H1 (cell line): ENCODE data around the gene MAMSTR. TPM values are rescaled to one million over a fixed set of nuclear protein-coding genes. Genes with fewer than 3 reads are reported as not detected.

Experiments used
- CTCF ChIA-PET: fragments of 300-600 bp; sonication (Branson Sonifier 250); formaldehyde crosslinking; loops from one replicate; lab custom pipeline; 2021; ENCODE audit not compliant: partially characterized antibody; lab: Charles Lee
- POLR2A ChIA-PET: fragments of 300-600 bp; sonication (Branson Sonifier 250); formaldehyde crosslinking; loops from one replicate; lab custom pipeline; 2021; ENCODE audit warnings: inconsistent platforms; ENCODE audit not compliant: partially characterized antibody; lab: Charles Lee
- DNase-seq, 2 experiments: peaks; one replicate each; pipeline versions ENCODE4 v3.0.0 to v3.0.0-alpha.2; 2010 to 2022; ENCODE audit warnings: low spot score in 2 of 2, low read depth in 1 of 2, mixed read lengths in 1 of 2
- FAIRE-seq: peaks from 2 replicates; lab custom pipeline; 2011; peaks lifted over from hg19 to GRCh38; lab: Jason Lieb, UNC
- H2AFZ ChIP-seq: 2 replicates; pipeline ENCODE4 v1.8.1; 2012; ENCODE audit warnings: low read length, inconsistent platforms
- H2AK5ac ChIP-seq: 2 replicates; pipeline ENCODE4 v1.6.1; 2013; ENCODE audit warnings: low read depth, low read length
- H2BK120ac ChIP-seq: replicated peaks from 2 replicates; pipeline ENCODE3; 2013; ENCODE audit warnings: low read depth, low read length, inconsistent platforms
- H2BK12ac ChIP-seq: 2 replicates; pipeline ENCODE4 v1.6.1; 2013; ENCODE audit warnings: low read depth, low read length
- H2BK15ac ChIP-seq: 2 replicates; pipeline ENCODE4 v1.6.1; 2013; ENCODE audit warnings: low read length
- H2BK20ac ChIP-seq: 2 replicates; pipeline ENCODE4 v1.6.1; 2013; ENCODE audit warnings: low read length
- H2BK5ac ChIP-seq: 2 replicates; pipeline ENCODE4 v1.6.1; 2013; ENCODE audit warnings: low read depth, low read length
- H3K14ac ChIP-seq: 2 replicates; pipeline ENCODE4 v1.6.1; 2013; ENCODE audit warnings: inconsistent platforms; ENCODE audit not compliant: insufficient read length
- H3K18ac ChIP-seq: 2 replicates; pipeline ENCODE4 v1.6.1; 2013; ENCODE audit warnings: low read length; ENCODE audit errors: extremely low read depth
- H3K23ac ChIP-seq: 2 replicates; pipeline ENCODE4 v1.6.1; 2013; ENCODE audit warnings: inconsistent platforms; ENCODE audit not compliant: insufficient read length
- H3K23me2 ChIP-seq: 2 replicates; pipeline ENCODE4 v1.6.1; 2013; ENCODE audit warnings: low read depth, low read length
- H3K27ac ChIP-seq: 2 replicates; pipeline ENCODE4 v1.6.1; 2011; ENCODE audit warnings: low read depth, low read length, inconsistent platforms
- H3K27me3 ChIP-seq, 4 experiments: replicated peaks in 1 of 4; 1 replicate in 1 of 4; 2 replicates in 3 of 4; pipeline versions ENCODE4 v1.6.1 to v1.8.1; 2011 to 2013; ENCODE audit warnings: low read length in 3 of 4, mild to moderate bottlenecking in 3 of 4, inconsistent platforms in 2 of 4, mixed read lengths in 2 of 4, moderate library complexity in 1 of 4; ENCODE audit not compliant: control insufficient read depth in 3 of 4, insufficient read depth in 3 of 4; ENCODE audit errors: extremely low read depth in 1 of 4
- H3K36me3 ChIP-seq, 4 experiments: 2 replicates each; pipeline versions ENCODE4 v1.6.1 to v1.8.1; 2011 to 2013; ENCODE audit warnings: mild to moderate bottlenecking in 4 of 4, low read length in 3 of 4, moderate library complexity in 2 of 4, control low read depth in 1 of 4, inconsistent platforms in 1 of 4; ENCODE audit not compliant: insufficient read depth in 4 of 4, control insufficient read depth in 2 of 4
- H3K4ac ChIP-seq: replicated peaks from 2 replicates; pipeline ENCODE3; 2013; ENCODE audit warnings: low read length, low read depth, mixed read lengths, inconsistent platforms; ENCODE audit not compliant: insufficient read length
- H3K4me1 ChIP-seq, 4 experiments: replicated peaks in 1 of 4; 1 replicate in 1 of 4; 2 replicates in 3 of 4; pipeline versions ENCODE4 v1.6.1 to v1.8.1; 2011 to 2013; ENCODE audit warnings: low read length in 3 of 4, inconsistent platforms in 2 of 4, mixed read lengths in 1 of 4; ENCODE audit not compliant: insufficient read depth in 4 of 4, control insufficient read depth in 3 of 4
- H3K4me2 ChIP-seq, 2 experiments: 2 replicates each; pipeline versions ENCODE4 v1.6.1 to v1.8.1; 2011 to 2013; ENCODE audit warnings: low read depth in 2 of 2, low read length in 2 of 2, control low read depth in 1 of 2, inconsistent platforms in 1 of 2, mild to moderate bottlenecking in 1 of 2; ENCODE audit not compliant: insufficient read depth in 1 of 2
- H3K4me3 ChIP-seq, 4 experiments: fragments of 200-600, 300-600 bp in 1 of 4; sonication (generic), shearing (Covaris generic), sonication (Bioruptor Twin) in 1 of 4; 2 replicates each; pipeline versions ENCODE4 v1.5.1 to v1.8.1; 2011 to 2016; ENCODE audit warnings: low read length in 4 of 4, low read depth in 3 of 4, control low read depth in 2 of 4, inconsistent platforms in 2 of 4, mild to moderate bottlenecking in 2 of 4, mixed read lengths in 1 of 4, moderate library complexity in 1 of 4; ENCODE audit not compliant: insufficient read depth in 2 of 4; ENCODE audit errors: extremely low read depth in 1 of 4
- H3K56ac ChIP-seq: replicated peaks from 2 replicates; pipeline ENCODE3; 2013; ENCODE audit warnings: low read depth, mild to moderate bottlenecking, mixed read lengths, low read length, inconsistent platforms; ENCODE audit not compliant: insufficient read length
- H3K79me1 ChIP-seq: 2 replicates; pipeline ENCODE4 v1.6.1; 2013; ENCODE audit warnings: low read depth, low read length, control low read depth
- H3K79me2 ChIP-seq, 2 experiments: 2 replicates each; pipeline versions ENCODE4 v1.6.1 to v1.8.1; 2012 to 2013; ENCODE audit warnings: low read length in 2 of 2, mild to moderate bottlenecking in 2 of 2, inconsistent platforms in 1 of 2; ENCODE audit not compliant: insufficient read depth in 2 of 2, control insufficient read depth in 1 of 2
- H3K9ac ChIP-seq, 4 experiments: replicated peaks in 1 of 4; 1 replicate in 1 of 4; 2 replicates in 3 of 4; pipeline versions ENCODE4 v1.6.1 to v1.8.1; 2011 to 2013; ENCODE audit warnings: low read depth in 3 of 4, low read length in 3 of 4, control low read depth in 2 of 4, mild to moderate bottlenecking in 2 of 4, moderate library complexity in 2 of 4, inconsistent platforms in 1 of 4; ENCODE audit errors: extremely low read depth in 1 of 4
- H3K9me3 ChIP-seq, 2 experiments: 2 replicates each; pipeline versions ENCODE4 v1.6.1 to v1.8.1; 2012 to 2013; ENCODE audit warnings: mild to moderate bottlenecking in 2 of 2, moderate library complexity in 2 of 2, control low read depth in 1 of 2, inconsistent platforms in 1 of 2, low read depth in 1 of 2, low read length in 1 of 2, mixed read lengths in 1 of 2; ENCODE audit not compliant: insufficient read depth in 2 of 2
- H4K20me1 ChIP-seq, 2 experiments: replicated peaks in 1 of 2; 2 replicates each; pipeline versions ENCODE3 to v1.8.1; 2011 to 2013; ENCODE audit warnings: inconsistent platforms in 2 of 2, low read length in 2 of 2, mild to moderate bottlenecking in 1 of 2; ENCODE audit not compliant: insufficient read depth in 2 of 2, control insufficient read depth in 1 of 2
- H4K5ac ChIP-seq: 2 replicates; pipeline ENCODE4 v1.6.1; 2013; ENCODE audit warnings: low read length, low read depth, mixed read lengths, inconsistent platforms; ENCODE audit not compliant: insufficient read length
- H4K8ac ChIP-seq: 2 replicates; pipeline ENCODE4 v1.8.0; 2013; ENCODE audit warnings: mild to moderate bottlenecking, moderate library complexity, low read length, inconsistent platforms; ENCODE audit not compliant: insufficient read depth; ENCODE audit errors: extremely low read depth
- H4K91ac ChIP-seq: replicated peaks from 2 replicates; pipeline ENCODE3; 2013; ENCODE audit warnings: low read length, mixed read lengths, inconsistent platforms; ENCODE audit not compliant: insufficient read length
- BCL11A ChIP-seq, 2 experiments: IDR thresholded peaks; one replicate each; pipeline ENCODE4 v1.6.1; 2011; ENCODE audit warnings: low read depth in 2 of 2, low read length in 2 of 2, mild to moderate bottlenecking in 2 of 2
- CHD1 ChIP-seq: IDR thresholded peaks from 2 replicates; pipeline ENCODE4 v1.6.1; 2012; ENCODE audit warnings: low read depth, low read length, improper control_type of control experiment
- E2F6 ChIP-seq: IDR thresholded peaks from 2 replicates; pipeline ENCODE4 v1.6.1; 2012; ENCODE audit warnings: inconsistent platforms
- EP300 ChIP-seq, 2 experiments: IDR thresholded peaks; 1 replicate in 1 of 2; 2 replicates in 1 of 2; pipeline ENCODE4 v1.6.1; 2011 to 2012; ENCODE audit warnings: low read depth in 2 of 2, low read length in 2 of 2, mild to moderate bottlenecking in 2 of 2, borderline replicate concordance in 1 of 2, inconsistent platforms in 1 of 2, moderate library complexity in 1 of 2
- SP1 ChIP-seq: IDR thresholded peaks from 2 replicates; pipeline ENCODE4 v1.6.1; 2011; ENCODE audit warnings: low read depth, low read length
- YY1 ChIP-seq: IDR thresholded peaks from 2 replicates; pipeline ENCODE4 v1.6.1; 2011; ENCODE audit warnings: low read depth, mild to moderate bottlenecking, low read length
- ZNF274 ChIP-seq: IDR thresholded peaks from 2 replicates; pipeline ENCODE4 v1.7.0; 2012; ENCODE audit warnings: low read length, borderline replicate concordance; ENCODE audit errors: extremely low read depth
- WGBS, 2 experiments: shearing (Covaris generic) in 1 of 2; methylation state at CpG; one replicate each; pipeline versions ENCODE4 v1.1.6 to v1.1.7; 2013 to 2015; ENCODE audit warnings: low lambda C conversion rate in 2 of 2, mixed read lengths in 2 of 2, inconsistent platforms in 1 of 2, low coverage in 1 of 2, missing lambda C conversion rate in 1 of 2; ENCODE audit not compliant: insufficient replicate concordance in 2 of 2, insufficient coverage in 1 of 2, insufficient read length in 1 of 2; ENCODE audit errors: extremely low coverage in 1 of 2, missing lambda C conversion rate in 1 of 2; 5-methylcytosine and 5-hydroxymethylcytosine counted together
- polyA plus RNA-seq, 7 experiments: library from polyadenylated mRNA; depleted of rRNA in 3 of 7; stranded (reverse) in 5 of 7; unstranded in 2 of 7; fragments of >200 nt in 5 of 7; fragments of 200-250 nt in 2 of 7; gene quantifications; 1 replicate in 5 of 7; 2 replicates in 1 of 7; 4 replicates in 1 of 7; pipeline versions ENCODE4 v1.2.1 to v1.2.3, GENCODE V29; 2011 to 2013; ENCODE audit warnings: missing spikeins in 2 of 7, mixed read lengths in 2 of 7
- total RNA-seq: library from RNA; stranded (reverse); fragmentation: NEBNext Ultra II Directional; extraction: Animal tissue kit (Norgen Biotek cat#: 25700); gene quantifications from 2 replicates; pipeline ENCODE4 v1.2.1, GENCODE V29; 2021

MAMSTR gene
- total and polyA plus RNA-seq, 2 of the 8 experiments (the other 6 are each of a cell fraction or from before 2014, with no cell fraction given) = 2.0 to 2.3 TPM

GRCh38 chr19:48756686-48757085 lies 37.2 kb upstream of the MAMSTR start:
- Histone ChIP-seq H2BK120ac (no peak overlapping the region), H3K79me1 (no peaks in the 10 kb centered on the region), H2BK20ac (no peak overlapping the region), H4K91ac (no peak overlapping the region), H3K18ac (no peak overlapping the region; the same call in 1 of the 2 replicates), H3K4ac (no peak overlapping the region), H3K79me2 (peaks cover 0 to 5% of the 10 kb centered on the region in 2 experiments; a peak in 1 of 4 replicates), H3K36me3 (no peaks in the 10 kb centered on the region), H3K9ac (no peak overlapping the region), H3K23me2 (peaks cover 9% of the 10 kb centered on the region), H3K56ac (no peak overlapping the region), H3K4me1 (peaks cover 3 to 21% (median 14%) of the 10 kb centered on the region in 4 experiments), H3K4me2 (no peak overlapping the region), H2BK5ac (peak overlapping the region; percentile 52; the same call in 1 of the 2 replicates), H4K20me1 (no peaks in the 10 kb centered on the region), H3K4me3 (no peak overlapping the region), H4K5ac (no peak overlapping the region), H2BK15ac (peak overlapping the region; percentile 46; the same call in 1 of the 2 replicates), H3K9me3 (no peaks in the 10 kb centered on the region), H3K14ac (no peak overlapping the region), H2BK12ac (peak overlapping the region; percentile 80; the same call in 1 of the 2 replicates), H2AFZ (no peak overlapping the region), H3K27ac (no peak overlapping the region), H3K27me3 (no peaks in the 10 kb centered on the region), H3K23ac (no peak overlapping the region), H2AK5ac (no peak overlapping the region), H4K8ac (no peak overlapping the region)
- POLR2A ChIA-PET = interaction anchor here (1.3 to 4.7 kb wide), 6 partner anchors 8 to 26 kb away, joined by 3 to 30 read pairs (median 6); partner anchors contain the start of gene IZUMO1
- FAIRE-seq = no peak
- CTCF ChIA-PET = interaction anchor here (1.3 kb wide), 1 partner anchor 31 kb away, joined by 3 read pairs; no protein-coding TSS in a partner anchor
- 87% methylated on average over 9 of the region's 9 CpGs; no CpG with 5 or more reads in 1 of the 2 experiments for WGBS, 2 experiments
- DNase-seq = no peak
- TF ChIP-seq EP300 (IDR thresholded peaks at IDR 0.05; ENCODE audit: borderline replicate concordance in 1 of 2, low read depth in 2 of 2, low read length in 2 of 2) (no peak), ZNF274 (no peak), YY1 (no peak), E2F6 (no peak), CHD1 (no peak), SP1 (no peak), BCL11A (IDR thresholded peaks at IDR 0.05; ENCODE audit: low read depth in 2 of 2, low read length in 2 of 2) (no peak)
